Neural progenitor cell (in vitro differentiated cells): ENCODE data around the gene CNTNAP2.

ENCODE experiments used
- EZH2 ChIP-seq: fragments of 200-600 bp; sonication (generic); IDR thresholded peaks from 2 replicates; pipeline ENCODE4 v1.6.1; 2017; ENCODE audit warnings: antibody characterized with exemption, mild to moderate bottlenecking, moderate library complexity
- TF ChIP-seq, protein P1 (sequence below): fragments of 200-600 bp; sonication (generic); IDR thresholded peaks from 2 replicates; pipeline ENCODE4 v1.5.1; 2017; ENCODE audit warnings: antibody characterized with exemption, mild to moderate bottlenecking

DNA sequence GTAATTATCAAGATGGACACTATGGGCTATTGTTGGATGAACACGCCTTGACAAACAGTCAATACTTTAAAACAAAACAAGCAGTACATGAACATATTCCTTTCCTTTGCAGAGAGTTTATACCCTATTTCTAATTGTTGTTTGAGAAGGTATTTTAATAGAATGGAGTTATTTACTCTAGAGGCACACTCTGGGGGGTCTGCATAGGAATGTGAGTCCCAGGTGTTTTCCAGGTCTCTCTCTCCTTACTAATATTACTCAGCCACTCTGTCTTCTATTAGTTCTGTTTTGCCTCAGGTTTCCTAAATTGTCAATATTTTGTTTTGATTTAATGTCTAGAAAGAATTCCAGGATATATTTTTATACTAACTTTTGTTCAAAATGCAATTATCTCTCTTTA, 1091.4 kb downstream of the CNTNAP2 start:
- TF ChIP-seq, protein P1, sequence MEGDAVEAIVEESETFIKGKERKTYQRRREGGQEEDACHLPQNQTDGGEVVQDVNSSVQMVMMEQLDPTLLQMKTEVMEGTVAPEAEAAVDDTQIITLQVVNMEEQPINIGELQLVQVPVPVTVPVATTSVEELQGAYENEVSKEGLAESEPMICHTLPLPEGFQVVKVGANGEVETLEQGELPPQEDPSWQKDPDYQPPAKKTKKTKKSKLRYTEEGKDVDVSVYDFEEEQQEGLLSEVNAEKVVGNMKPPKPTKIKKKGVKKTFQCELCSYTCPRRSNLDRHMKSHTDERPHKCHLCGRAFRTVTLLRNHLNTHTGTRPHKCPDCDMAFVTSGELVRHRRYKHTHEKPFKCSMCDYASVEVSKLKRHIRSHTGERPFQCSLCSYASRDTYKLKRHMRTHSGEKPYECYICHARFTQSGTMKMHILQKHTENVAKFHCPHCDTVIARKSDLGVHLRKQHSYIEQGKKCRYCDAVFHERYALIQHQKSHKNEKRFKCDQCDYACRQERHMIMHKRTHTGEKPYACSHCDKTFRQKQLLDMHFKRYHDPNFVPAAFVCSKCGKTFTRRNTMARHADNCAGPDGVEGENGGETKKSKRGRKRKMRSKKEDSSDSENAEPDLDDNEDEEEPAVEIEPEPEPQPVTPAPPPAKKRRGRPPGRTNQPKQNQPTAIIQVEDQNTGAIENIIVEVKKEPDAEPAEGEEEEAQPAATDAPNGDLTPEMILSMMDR = no peak
- no peak for TF ChIP-seq EZH2
